ENCODE results near the gene HYI.

DNA sequence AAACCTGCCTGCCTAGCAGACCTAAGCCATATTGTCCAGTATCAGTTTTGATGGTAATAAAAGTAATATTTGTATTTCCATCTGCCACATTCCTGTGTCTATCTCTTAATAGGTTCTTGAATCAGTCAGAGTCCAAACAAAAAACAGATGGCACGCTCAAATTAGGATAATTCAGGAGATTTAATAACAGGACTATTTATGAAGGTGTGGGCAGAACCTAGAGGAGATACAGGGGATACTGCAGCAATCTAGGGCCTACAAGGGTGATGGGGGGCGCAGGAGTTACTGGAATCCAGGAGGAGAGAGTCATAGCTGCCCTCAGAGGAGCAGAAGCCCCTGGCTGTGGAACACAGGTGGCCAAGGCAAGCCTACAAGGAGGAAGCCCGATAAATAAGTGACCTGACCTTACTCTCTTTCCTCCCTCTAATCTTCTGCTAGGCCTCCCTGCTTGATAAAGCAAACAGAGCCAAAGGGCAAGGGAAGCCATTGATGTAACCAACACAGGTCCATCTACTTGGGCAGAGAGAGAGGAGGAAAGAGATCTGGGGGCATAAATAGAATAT is 11.9 kb upstream of the HYI start:
- TF ChIP-seq POLR2AphosphoS5 (IDR thresholded peaks at IDR 0.05; ENCODE audit: insufficient read depth in 1 of 2, low read depth in 1 of 2) = no peak
- TF ChIP-seq POLR2A (IDR thresholded peaks at IDR 0.05) = no peak

Data from vagina (tissue), 2 donors.